ENCODE results near the gene PLD3. TPM values are rescaled to one million over a fixed set of nuclear protein-coding genes. Genes with fewer than 3 reads are reported as not detected.
"Not testable (repeated sequence)": the region's sequence is repeated elsewhere in the genome, so short reads cannot be mapped to it uniquely, and the experiment has no call there.

PLD3 gene
- total and polyA plus RNA-seq, 2 donors (not counting 3 experiments of a cell fraction or from before 2014, with no cell fraction given), result 166 to 479 TPM

- Histone ChIP-seq H3K9me1 (replicated peaks; ENCODE audit: control insufficient read depth, extremely low read depth, insufficient read depth, low read length) (no peaks in the 10 kb centered on the region), H3K4me1 (ENCODE audit: control insufficient read depth, extremely low read depth, insufficient read depth, low read length) (peaks cover 2% of the 10 kb centered on the region), H2AFZ (ENCODE audit: low read depth, low read length) (no peak overlapping the region), H3K79me2 (ENCODE audit: control insufficient read depth, insufficient read depth, low read length) (no peaks in the 10 kb centered on the region), H3K36me3 (ENCODE audit: control insufficient read depth in 2 of 2, extremely low read depth in 1 of 2, insufficient read depth in 2 of 2, low read length in 2 of 2) (no peaks in the 10 kb centered on the region), H3K9ac (replicated peaks; ENCODE audit: extremely low read depth, insufficient read depth, low read length) (no peak overlapping the region), H4K20me1 (replicated peaks; ENCODE audit: control insufficient read depth, extremely low read depth, insufficient read depth, low read length) (no peaks in the 10 kb centered on the region), H3K27ac (ENCODE audit: insufficient read depth, low read depth, low read length) (no peak overlapping the region), H3K9me3 (replicated peaks; ENCODE audit: control insufficient read depth, insufficient read depth, low read length) (no peaks in the 10 kb centered on the region), H3K27me3 (ENCODE audit: control insufficient read depth in 2 of 2, insufficient read depth in 2 of 2, low read length in 2 of 2) (no peaks in the 10 kb centered on the region), H3K4me2 (ENCODE audit: insufficient read depth, low read length) (no peak overlapping the region), H3K4me3 (replicated peaks in 1 of 3; ENCODE audit: insufficient read depth in 1 of 3, low read depth in 1 of 3, low read length in 3 of 3) (no peak overlapping the region)
- FAIRE-seq (no peak), DNase-seq (ENCODE audit: low read depth, low spot score) (no peak)
- TF ChIP-seq MYC (IDR thresholded peaks at IDR 0.05; ENCODE audit: low read depth, low read length) (no peak), EZH2 (IDR thresholded peaks at IDR 0.05; ENCODE audit: borderline replicate concordance, low read depth, low read length, severe bottlenecking) (no peak), FOS (IDR thresholded peaks at IDR 0.05; ENCODE audit: borderline replicate concordance, insufficient read depth, low read length) (no peak), CTCF (IDR thresholded peaks at IDR 0.05; ENCODE audit: extremely low read depth in 1 of 2, insufficient read depth in 1 of 2, low read depth in 1 of 2, low read length in 2 of 2) (no peak), GATA2 (IDR thresholded peaks at IDR 0.05; ENCODE audit: insufficient read depth, insufficient read length, low read depth, low read length) (no peak), MAX (IDR thresholded peaks at IDR 0.05; ENCODE audit: insufficient read depth, insufficient read length) (no peak), POLR2AphosphoS5 (IDR thresholded peaks at IDR 0.05; ENCODE audit: insufficient read depth, low read depth, low read length) (no peak), JUN (IDR thresholded peaks at IDR 0.05; ENCODE audit: borderline replicate concordance, insufficient read depth, insufficient read length, low read depth) (no peak), POLR2A (IDR thresholded peaks at IDR 0.05; ENCODE audit: low read depth, low read length) (no peak)
- CTCF ChIA-PET, result interaction anchor here (0.9 to 2.2 kb wide), 2 partner anchors 12 to 35 kb away, joined by 4 to 9 read pairs; no protein-coding TSS in a partner anchor
- dilution Hi-C loops (cut with MboI; ENCODE audit: extremely low pct_ligation_motif_present, low sequenced_read_pairs) (no loop called here), intact Hi-C loops (cut with micrococcal nuclease) (no loop called here)
- BruUV-seq (replicated peaks), result no TSS peak
- POLR2A ChIA-PET, result interaction anchor here (1.2 kb wide), 1 partner anchor 13 kb away, joined by 3 read pairs; no protein-coding TSS in a partner anchor
These were observed 59.5 kb downstream of the PLD3 start for GRCh38 chr19:40407714-40408597.

GRCh38 chr19:40408598-40408925, 60.1 kb downstream of the PLD3 start:
- H3K9me1 ChIP-seq (replicated peaks; ENCODE audit: control insufficient read depth, extremely low read depth, insufficient read depth, low read length); H4K20me1 ChIP-seq (replicated peaks; ENCODE audit: control insufficient read depth, extremely low read depth, insufficient read depth, low read length); H3K79me2 ChIP-seq (ENCODE audit: control insufficient read depth, insufficient read depth, low read length); H3K4me1 ChIP-seq (ENCODE audit: control insufficient read depth, extremely low read depth, insufficient read depth, low read length); H3K27ac ChIP-seq (ENCODE audit: insufficient read depth, low read depth, low read length); H3K36me3 ChIP-seq (ENCODE audit: control insufficient read depth in 2 of 2, extremely low read depth in 1 of 2, insufficient read depth in 2 of 2, low read length in 2 of 2); BruUV-seq (replicated peaks); H3K9me3 ChIP-seq (replicated peaks; ENCODE audit: control insufficient read depth, insufficient read depth, low read length); H3K9ac ChIP-seq (replicated peaks; ENCODE audit: extremely low read depth, insufficient read depth, low read length); H3K27me3 ChIP-seq (ENCODE audit: control insufficient read depth in 2 of 2, insufficient read depth in 2 of 2, low read length in 2 of 2); H3K4me2 ChIP-seq (ENCODE audit: insufficient read depth, low read length); FAIRE-seq; H3K4me3 ChIP-seq (replicated peaks in 1 of 3; ENCODE audit: insufficient read depth in 1 of 3, low read depth in 1 of 3, low read length in 3 of 3); H2AFZ ChIP-seq (ENCODE audit: low read depth, low read length); DNase-seq (ENCODE audit: low read depth, low spot score); POLR2A ChIA-PET; intact Hi-C loops (cut with micrococcal nuclease); dilution Hi-C loops (cut with MboI; ENCODE audit: extremely low pct_ligation_motif_present, low sequenced_read_pairs): not testable (repeated sequence)
- CTCF ChIA-PET, result interaction anchor here (0.9 to 2.2 kb wide), 3 partner anchors 12 to 35 kb away, joined by 3 to 9 read pairs (median 4); no protein-coding TSS in a partner anchor

Measured in endothelial cell of umbilical vein (primary cell).